Omental fat pad (tissue), 4 donors: ENCODE measurements around the gene MCC. TPM values are rescaled to one million over a fixed set of nuclear protein-coding genes. Genes with fewer than 3 reads are reported as not detected.

Source experiments
- ATAC-seq: fragments of 150-250 bp; one replicate; pipeline ENCODE4 v1.9.1; 2016; ENCODE audit warnings: mild to moderate bottlenecking, moderate library complexity; ENCODE audit not compliant: low FRiP score
- DNase-seq: peaks from one replicate; pipeline ENCODE4 v3.0.0-alpha.2; 2019; ENCODE audit warnings: low spot score
- CTCF ChIP-seq, 3 donors: fragments of 450-650 bp; IDR thresholded peaks; one replicate each; pipeline ENCODE4 v1.5.1; 2016 to 2017; ENCODE audit warnings: antibody characterized with exemption in 3 of 3, mild to moderate bottlenecking in 3 of 3, moderate library complexity in 2 of 3
- total RNA-seq, 4 donors: library from RNA; depleted of rRNA; stranded (reverse); fragments of >200 nt; gene quantifications; one replicate each; pipeline ENCODE4 v1.1.0, GENCODE V29; 2016

Gene MCC
- total RNA-seq, 4 donors from 2014 or later = 32.8 to 56.3 (median 44.4) TPM

- DNase-seq (no peak), ATAC-seq (no peak)
- TF ChIP-seq CTCF (IDR thresholded peaks at IDR 0.05) = no peak
These were observed 273.5 kb downstream of the MCC start for GRCh38 chr5:113214606-113215323.

- TF ChIP-seq CTCF (IDR thresholded peaks at IDR 0.05) = no peak
- no peak for ATAC-seq
- DNase-seq = no peak
These were observed 274.5 kb downstream of the MCC start for GRCh38 chr5:113213551-113214425.

- TF ChIP-seq CTCF (IDR thresholded peaks at IDR 0.05) = no peak
- ATAC-seq (no peak), DNase-seq (no peak)
These were observed 275.9 kb downstream of the MCC start for GRCh38 chr5:113212244-113212920.

GRCh38 chr5:113209498-113209897 is 278.8 kb downstream of the MCC start:
- DNase-seq (no peak), ATAC-seq (no peak)
- no peak for TF ChIP-seq CTCF (IDR thresholded peaks at IDR 0.05)

- DNase-seq = no peak
- no peak for TF ChIP-seq CTCF (IDR thresholded peaks at IDR 0.05)
- ATAC-seq = no peak
These were observed 282.4 kb downstream of the MCC start for GRCh38 chr5:113205807-113206206.

- no peak for TF ChIP-seq CTCF (IDR thresholded peaks at IDR 0.05)
- ATAC-seq (no peak), DNase-seq (no peak)
These were observed 282.9 kb downstream of the MCC start for GRCh38 chr5:113205323-113205722.
